Central memory CD8-positive, alpha-beta T cell (primary cell): ENCODE measurements around the gene URGCP.

Experiments
- ATAC-seq: fragments of 150-1000 bp; cut with Tn5 transposase; replicated peaks from 2 replicates; pipeline ENCODE4 v1.10.0; 2022; ENCODE audit warnings: mild to moderate bottlenecking, moderate FRiP score, moderate number of reproducible peaks; ENCODE audit not compliant: poor library complexity, severe bottlenecking; ENCODE audit errors: extremely low read depth
- DNase-seq, 2 donors: peaks; one replicate each; pipeline ENCODE4 v3.0.0; 2021; ENCODE audit warnings: low spot score in 2 of 2
- H3K27ac Mint-ChIP-seq: one replicate; pipeline ENCODE4 v1.8.0; 2022; ENCODE audit warnings: low read depth, mild to moderate bottlenecking, moderate library complexity, mixed read lengths
- H3K27me3 Mint-ChIP-seq: one replicate; pipeline ENCODE4 v1.8.0; 2022; ENCODE audit warnings: mixed read lengths
- H3K36me3 Mint-ChIP-seq: one replicate; pipeline ENCODE4 v1.8.0; 2022; ENCODE audit warnings: mild to moderate bottlenecking, moderate library complexity, mixed read lengths; ENCODE audit not compliant: insufficient read depth
- H3K4me1 Mint-ChIP-seq: one replicate; pipeline ENCODE4 v1.8.0; 2022; ENCODE audit warnings: mixed read lengths
- H3K4me3 Mint-ChIP-seq: one replicate; pipeline ENCODE4 v1.8.0; 2022; ENCODE audit warnings: mild to moderate bottlenecking, moderate library complexity, mixed read lengths
- H3K9me3 Mint-ChIP-seq: one replicate; pipeline ENCODE4 v1.8.0; 2022; ENCODE audit warnings: mixed read lengths

The URGCP gene

GRCh38 chr7:43933902-43934560 lies 27.6 kb upstream of the URGCP start:
- Mint-ChIP-seq H3K9me3 (no peaks in the 10 kb centered on the region), H3K36me3 (peaks cover 6% of the 10 kb centered on the region), H3K4me3 (no peak overlapping the region), H3K27ac (no peak overlapping the region), H3K27me3 (no peaks in the 10 kb centered on the region), H3K4me1 (no peaks in the 10 kb centered on the region)
- ATAC-seq = no peak
- DNase-seq = no peak

DNA sequence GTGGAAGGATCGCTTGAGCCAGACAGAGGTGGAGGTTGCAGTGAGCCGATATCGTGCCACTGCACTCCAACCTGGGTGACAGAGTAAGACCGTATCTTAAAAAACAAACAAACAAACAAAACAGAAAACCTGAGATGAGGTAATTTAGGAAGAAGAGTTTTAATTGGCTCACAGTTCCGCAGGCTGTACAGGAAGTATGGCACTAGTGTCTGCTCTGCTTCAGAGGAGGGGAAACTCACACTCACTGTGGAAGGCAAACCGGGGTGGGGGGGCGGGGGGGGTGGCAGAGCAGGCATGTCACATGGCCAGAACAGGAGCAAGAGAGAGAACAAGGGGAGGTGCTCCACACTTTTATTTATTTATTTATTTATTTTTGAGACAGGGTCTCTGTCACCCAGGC lies 24.9 kb upstream of the URGCP start:
- no peak for DNase-seq
- H3K27ac Mint-ChIP-seq = no peak overlapping the region
- peaks cover 12% of the 10 kb centered on the region for H3K4me1 Mint-ChIP-seq
- H3K36me3 Mint-ChIP-seq = peaks cover 5% of the 10 kb centered on the region
- H3K27me3 Mint-ChIP-seq = no peaks in the 10 kb centered on the region
- H3K9me3 Mint-ChIP-seq = no peaks in the 10 kb centered on the region
- no peak overlapping the region for H3K4me3 Mint-ChIP-seq
- ATAC-seq = no peak

GRCh38 chr7:43929529-43930457 lies 23.4 kb upstream of the URGCP start:
- Mint-ChIP-seq H3K27me3 (no peaks in the 10 kb centered on the region), H3K9me3 (no peaks in the 10 kb centered on the region), H3K4me3 (no peak overlapping the region), H3K36me3 (peaks cover 8% of the 10 kb centered on the region), H3K27ac (no peak overlapping the region), H3K4me1 (peaks cover 16% of the 10 kb centered on the region)
- ATAC-seq (no peak), DNase-seq (no peak)

GRCh38 chr7:43927810-43928209 lies 21.4 kb upstream of the URGCP start:
- Mint-ChIP-seq H3K4me1 (peaks cover 22% of the 10 kb centered on the region), H3K36me3 (peaks cover 8% of the 10 kb centered on the region), H3K27me3 (no peaks in the 10 kb centered on the region), H3K4me3 (peak overlapping the region; percentile 85), H3K9me3 (no peaks in the 10 kb centered on the region), H3K27ac (no peak overlapping the region)
- no peak for DNase-seq
- ATAC-seq = no peak

- H3K9me3 Mint-ChIP-seq = no peaks in the 10 kb centered on the region
- peaks cover 22% of the 10 kb centered on the region for H3K4me1 Mint-ChIP-seq
- H3K27me3 Mint-ChIP-seq = no peaks in the 10 kb centered on the region
- ATAC-seq (peak; percentile 12), DNase-seq (no peak)
- peak overlapping the region; percentile 94 for H3K27ac Mint-ChIP-seq
- H3K36me3 Mint-ChIP-seq = peaks cover 8% of the 10 kb centered on the region
- H3K4me3 Mint-ChIP-seq = peak overlapping the region; percentile 85
Observed at GRCh38 chr7:43926798-43927123, 20.4 kb upstream of the URGCP start.

- peaks cover 22% of the 10 kb centered on the region for H3K4me1 Mint-ChIP-seq
- H3K4me3 Mint-ChIP-seq = peak within 1 kb of the TSS; percentile 85
- ATAC-seq = peak; percentile 93
- H3K9me3 Mint-ChIP-seq = no peaks in the 10 kb centered on the region
- no peaks in the 10 kb centered on the region for H3K27me3 Mint-ChIP-seq
- peak within 1 kb of the TSS; percentile 94 for H3K27ac Mint-ChIP-seq
- peaks cover 8% of the 10 kb centered on the region for H3K36me3 Mint-ChIP-seq
- DNase-seq = peak; percentile 80 to 83
Observed at GRCh38 chr7:43925984-43926797, 19.8 kb upstream of the URGCP start, which contains the start of gene UBE2D4. TSS of gene UBE2D4 (plus strand) at chr7:43926436. CDS start at chr7:43926533, 97 bp downstream.

DNA sequence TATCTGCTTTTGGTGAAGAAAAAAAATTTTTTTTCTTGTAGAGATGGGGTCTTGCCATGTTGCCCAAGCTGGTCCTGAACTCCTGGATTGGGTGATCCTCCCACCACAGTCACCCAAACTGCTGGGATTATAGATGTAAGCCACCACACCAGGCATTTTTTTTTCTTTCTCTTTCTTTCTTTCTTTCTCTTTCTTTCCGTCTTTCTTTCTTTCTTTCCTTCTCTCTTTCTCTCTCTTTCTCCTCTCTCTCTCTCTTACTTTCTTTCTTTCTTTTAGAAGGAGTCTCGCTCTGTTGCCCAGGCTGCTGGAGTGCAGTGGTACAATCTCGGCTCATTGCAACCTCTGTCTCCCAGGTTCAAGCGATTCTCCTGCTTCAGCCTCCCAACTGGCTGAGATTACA lies 16.3 kb upstream of the URGCP start:
- peak overlapping the region; percentile 73 for H3K27ac Mint-ChIP-seq
- no peak for ATAC-seq
- no peak for DNase-seq

GRCh38 chr7:43921423-43921822 lies 15.0 kb upstream of the URGCP start:
- Mint-ChIP-seq H3K36me3 (peaks cover 7% of the 10 kb centered on the region), H3K4me3 (no peak overlapping the region), H3K9me3 (no peaks in the 10 kb centered on the region), H3K4me1 (peaks cover 10% of the 10 kb centered on the region), H3K27ac (peak overlapping the region; percentile 53), H3K27me3 (no peaks in the 10 kb centered on the region)
- ATAC-seq = no peak
- DNase-seq = no peak

More for the DNA sequence above, 16.3 kb upstream of the URGCP start:
- no peaks in the 10 kb centered on the region for H3K27me3 Mint-ChIP-seq
- peaks cover 12% of the 10 kb centered on the region for H3K36me3 Mint-ChIP-seq
- H3K4me1 Mint-ChIP-seq = peaks cover 17% of the 10 kb centered on the region
- H3K4me3 Mint-ChIP-seq = no peak overlapping the region
- no peaks in the 10 kb centered on the region for H3K9me3 Mint-ChIP-seq

GRCh38 chr7:43915907-43916306 lies 9.5 kb upstream of the URGCP start:
- Mint-ChIP-seq H3K4me3 (no peak overlapping the region), H3K4me1 (no peaks in the 10 kb centered on the region), H3K27ac (no peak overlapping the region), H3K9me3 (no peaks in the 10 kb centered on the region), H3K36me3 (peaks cover 4% of the 10 kb centered on the region), H3K27me3 (no peaks in the 10 kb centered on the region)
- ATAC-seq (no peak), DNase-seq (no peak)

- H3K36me3 Mint-ChIP-seq = peaks cover 4% of the 10 kb centered on the region
- no peak for ATAC-seq
- H3K9me3 Mint-ChIP-seq = no peaks in the 10 kb centered on the region
- H3K27ac Mint-ChIP-seq = no peak overlapping the region
- no peaks in the 10 kb centered on the region for H3K4me1 Mint-ChIP-seq
- H3K4me3 Mint-ChIP-seq = no peak overlapping the region
- no peak for DNase-seq
- no peaks in the 10 kb centered on the region for H3K27me3 Mint-ChIP-seq
Observed at GRCh38 chr7:43914795-43915194, 8.4 kb upstream of the URGCP start.

- DNase-seq (no peak), ATAC-seq (peak; percentile 34)
- Mint-ChIP-seq H3K4me1 (peaks cover 35% of the 10 kb centered on the region), H3K36me3 (peaks cover 6% of the 10 kb centered on the region), H3K27ac (peak overlapping the region; percentile 91), H3K27me3 (no peaks in the 10 kb centered on the region), H3K9me3 (no peaks in the 10 kb centered on the region), H3K4me3 (peak overlapping the region; percentile 90)
Observed at GRCh38 chr7:43905956-43906330, 453 bp downstream of the URGCP start.

DNA sequence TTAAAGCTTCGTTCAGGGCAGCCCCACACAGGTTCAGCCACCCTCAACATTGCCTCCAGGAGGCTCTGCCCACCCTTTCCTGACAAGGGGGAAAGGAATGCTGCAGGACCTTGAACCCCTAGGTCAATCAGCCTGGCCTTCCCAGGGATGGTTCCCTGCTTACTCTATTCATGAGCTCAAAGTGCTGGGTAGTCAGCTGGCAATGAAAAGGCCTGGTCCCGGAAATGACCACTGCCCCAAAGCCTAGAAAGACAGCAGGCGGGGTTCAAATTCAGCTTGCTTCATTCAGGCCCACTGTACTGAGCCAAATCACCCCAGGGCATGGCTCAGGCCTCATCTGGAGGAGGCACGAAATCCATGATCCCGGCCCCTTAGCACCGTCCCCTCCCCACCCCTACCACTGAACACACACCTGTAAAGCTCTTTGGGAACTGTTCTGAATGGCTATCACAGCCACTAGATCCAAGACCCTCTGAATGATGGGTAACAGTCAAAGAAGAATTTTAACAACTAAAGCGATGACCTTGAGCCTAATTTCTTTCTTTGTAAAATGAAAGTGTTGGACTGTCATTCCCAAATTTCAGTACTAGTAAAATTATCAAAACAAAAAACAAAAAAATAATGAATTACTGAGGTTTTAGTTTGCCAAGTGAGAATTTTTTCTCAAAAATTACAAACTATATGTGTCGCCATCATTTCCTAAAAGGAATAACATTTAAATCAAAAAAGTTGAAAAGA lies 1.0 kb downstream of the URGCP start:
- no peak for DNase-seq
- peak overlapping the region; percentile 91 for H3K27ac Mint-ChIP-seq
- H3K4me3 Mint-ChIP-seq = peak overlapping the region; percentile 90
- peaks cover 39% of the 10 kb centered on the region for H3K4me1 Mint-ChIP-seq
- ATAC-seq = no peak
- no peaks in the 10 kb centered on the region for H3K9me3 Mint-ChIP-seq
- H3K27me3 Mint-ChIP-seq = no peaks in the 10 kb centered on the region
- H3K36me3 Mint-ChIP-seq = peaks cover 6% of the 10 kb centered on the region
